ENCODE measurements around the gene MAN2A2.
"Not testable (repeated sequence)": the region's sequence is repeated elsewhere in the genome, so short reads cannot be mapped to it uniquely, and the experiment has no call there.

MAN2A2 gene

DNA sequence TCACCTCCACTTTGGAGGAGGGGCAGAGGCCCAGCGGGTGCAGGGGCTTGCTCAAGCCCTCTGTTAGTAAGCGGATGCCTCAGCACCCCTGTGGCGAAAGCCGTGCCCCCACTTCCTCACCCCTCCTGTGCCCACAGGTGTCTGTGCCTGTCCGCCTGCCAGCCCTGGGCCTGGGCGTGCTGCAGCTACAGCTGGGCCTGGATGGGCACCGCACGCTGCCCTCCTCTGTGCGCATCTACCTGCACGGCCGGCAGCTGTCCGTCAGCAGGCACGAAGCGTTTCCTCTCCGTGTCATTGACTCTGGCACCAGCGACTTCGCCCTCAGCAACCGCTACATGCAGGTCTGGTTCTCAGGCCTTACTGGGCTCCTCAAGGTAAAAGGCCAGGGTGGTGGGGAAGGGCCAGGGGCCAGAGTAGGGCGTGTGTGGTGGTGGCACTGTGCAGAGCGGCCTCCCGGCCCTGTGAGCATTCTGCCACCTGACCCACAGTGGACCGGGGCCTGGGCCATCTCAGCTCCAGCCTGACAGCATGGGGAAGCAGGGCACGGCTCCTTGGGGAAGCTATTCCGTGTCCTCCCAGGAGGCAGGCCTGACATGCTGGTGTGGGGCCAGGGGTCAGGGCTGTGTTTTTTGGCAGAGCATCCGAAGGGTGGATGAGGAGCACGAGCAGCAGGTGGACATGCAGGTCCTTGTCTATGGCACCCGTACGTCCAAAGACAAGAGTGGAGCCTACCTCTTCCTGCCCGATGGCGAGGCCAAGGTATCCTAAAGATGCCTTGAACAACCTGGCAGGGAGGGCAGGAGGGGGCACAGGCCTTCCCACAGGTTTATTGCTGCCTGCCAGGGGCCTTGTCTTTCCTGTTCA is 9.0 kb downstream of the MAN2A2 start:
- H3K4me1 Mint-ChIP-seq, result no peaks in the 10 kb centered on the region
- DNase-seq (no peak), ATAC-seq (no peak)
- no peak overlapping the region for H3K27ac Mint-ChIP-seq
- no peaks in the 10 kb centered on the region for H3K27me3 Mint-ChIP-seq
- H3K36me3 Mint-ChIP-seq (ENCODE audit: low read depth), result peaks cover 39% of the 10 kb centered on the region
- no peak overlapping the region for H3K4me3 Mint-ChIP-seq
- H3K9me3 Mint-ChIP-seq, result no peaks in the 10 kb centered on the region

GRCh38 chr15:90912770-90913075 is 9.6 kb downstream of the MAN2A2 start:
- DNase-seq, result no peak
- Mint-ChIP-seq H3K27me3 (no peaks in the 10 kb centered on the region), H3K36me3 (ENCODE audit: low read depth) (peaks cover 37% of the 10 kb centered on the region), H3K9me3 (no peaks in the 10 kb centered on the region), H3K4me3 (no peak overlapping the region), H3K27ac (no peak overlapping the region), H3K4me1 (no peaks in the 10 kb centered on the region)
- ATAC-seq, result no peak

- Mint-ChIP-seq H3K4me3 (no peak overlapping the region), H3K27ac (no peak overlapping the region), H3K36me3 (ENCODE audit: low read depth) (peaks cover 39% of the 10 kb centered on the region), H3K27me3 (no peaks in the 10 kb centered on the region), H3K4me1 (no peaks in the 10 kb centered on the region), H3K9me3 (no peaks in the 10 kb centered on the region)
- ATAC-seq (no peak), DNase-seq (no peak)
Measured at GRCh38 chr15:90913398-90913944, 10.4 kb downstream of the MAN2A2 start.

GRCh38 chr15:90914305-90915080 is 11.4 kb downstream of the MAN2A2 start:
- Mint-ChIP-seq H3K27me3 (no peaks in the 10 kb centered on the region), H3K4me3 (no peak overlapping the region), H3K36me3 (ENCODE audit: low read depth) (peaks cover 36% of the 10 kb centered on the region), H3K27ac (no peak overlapping the region), H3K4me1 (no peaks in the 10 kb centered on the region), H3K9me3 (no peaks in the 10 kb centered on the region)
- DNase-seq, result no peak
- no peak for ATAC-seq

DNA sequence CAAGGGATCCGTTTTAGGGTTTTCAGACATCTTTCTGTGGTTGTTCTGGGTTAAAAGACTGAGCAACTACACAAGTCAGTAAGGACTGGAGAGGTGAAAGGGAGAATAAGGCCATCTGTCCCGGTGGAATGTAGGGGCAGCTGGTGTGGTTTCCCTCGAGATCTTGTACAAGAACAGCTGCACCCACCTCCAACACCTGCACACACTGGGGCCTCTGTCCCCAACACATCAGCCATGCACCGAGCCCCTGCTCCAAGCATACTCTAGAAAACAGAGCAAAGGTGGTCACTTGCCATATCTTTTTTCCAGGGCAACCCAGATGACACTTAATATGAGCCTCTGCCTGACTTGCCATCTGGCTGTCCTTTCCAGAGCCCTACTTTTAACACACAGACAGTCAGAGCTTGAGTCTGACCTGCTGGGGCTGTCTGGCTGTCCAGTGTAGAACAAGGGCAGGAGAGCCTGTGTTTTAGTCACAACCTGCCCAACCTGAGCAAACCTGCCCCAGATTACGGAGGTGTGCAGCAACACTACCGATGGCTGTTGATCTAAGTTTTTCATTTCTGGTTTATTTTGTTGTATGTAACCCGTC is 12.2 kb downstream of the MAN2A2 start:
- Mint-ChIP-seq H3K27me3 (no peaks in the 10 kb centered on the region), H3K4me3 (no peak overlapping the region), H3K4me1 (no peaks in the 10 kb centered on the region), H3K36me3 (ENCODE audit: low read depth) (peaks cover 44% of the 10 kb centered on the region), H3K9me3 (no peaks in the 10 kb centered on the region), H3K27ac (peak overlapping the region; percentile 15)
- no peak for ATAC-seq
- DNase-seq, result no peak

DNA sequence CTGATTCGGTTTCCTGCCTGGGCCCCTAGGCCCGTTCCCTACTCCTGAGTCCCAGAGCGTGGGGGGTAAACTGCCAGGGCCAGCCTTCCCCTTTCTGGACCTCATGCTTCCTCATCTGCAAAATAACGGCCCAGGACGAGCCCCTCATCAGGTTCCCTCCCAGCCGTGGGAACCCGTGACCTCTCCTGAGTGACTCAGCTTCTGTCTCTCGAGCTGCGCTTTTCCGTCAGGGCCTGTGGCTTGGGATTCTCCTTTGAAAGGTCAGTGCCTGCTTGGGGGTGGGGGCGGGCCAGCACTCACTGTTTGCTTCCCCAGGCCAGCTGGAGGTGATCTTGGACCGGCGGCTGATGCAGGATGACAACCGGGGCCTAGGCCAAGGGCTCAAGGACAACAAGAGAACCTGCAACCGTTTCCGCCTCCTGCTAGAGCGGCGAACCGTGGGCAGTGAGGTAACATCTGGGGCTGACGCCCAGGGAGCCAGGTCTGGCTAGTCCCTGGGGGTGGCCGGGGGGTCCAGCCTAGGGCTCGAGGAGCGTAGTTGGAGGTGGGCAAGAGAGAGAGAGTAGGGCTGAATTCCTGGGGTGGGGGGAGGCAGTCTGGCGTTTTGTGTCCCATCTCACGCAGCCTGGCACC is 12.8 kb downstream of the MAN2A2 start:
- ATAC-seq, result peak; percentile 2
- H3K27ac Mint-ChIP-seq, result no peak overlapping the region
- no peak for DNase-seq
- no peaks in the 10 kb centered on the region for H3K4me1 Mint-ChIP-seq
- no peak overlapping the region for H3K4me3 Mint-ChIP-seq
- H3K9me3 Mint-ChIP-seq, result no peaks in the 10 kb centered on the region
- H3K27me3 Mint-ChIP-seq, result no peaks in the 10 kb centered on the region
- H3K36me3 Mint-ChIP-seq (ENCODE audit: low read depth), result peaks cover 49% of the 10 kb centered on the region

DNA sequence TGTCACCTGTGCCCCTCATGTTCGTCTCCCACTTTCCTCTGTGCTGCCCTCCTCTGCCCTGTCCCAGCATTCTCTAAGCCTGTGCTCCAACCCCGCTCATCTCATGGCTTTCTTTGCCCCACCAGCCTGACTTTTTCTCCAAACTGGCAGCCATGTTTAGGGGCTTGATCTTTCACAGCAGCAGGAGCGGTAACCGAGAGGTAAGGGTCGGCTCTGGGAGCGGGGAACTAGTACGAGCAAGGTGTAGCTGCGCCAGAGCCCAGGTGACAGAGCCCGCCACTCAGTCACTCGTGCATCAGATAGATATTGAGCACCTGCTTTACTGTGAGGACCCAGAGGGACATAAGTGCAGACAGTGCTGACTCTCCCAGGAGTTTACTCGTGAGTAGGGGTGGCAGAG is 13.4 kb downstream of the MAN2A2 start:
- peaks cover 2% of the 10 kb centered on the region for H3K4me1 Mint-ChIP-seq
- no peak for DNase-seq

GRCh38 chr15:90917569-90917968 is 14.5 kb downstream of the MAN2A2 start:
- no peaks in the 10 kb centered on the region for H3K27me3 Mint-ChIP-seq
- no peak overlapping the region for H3K4me3 Mint-ChIP-seq
- H3K4me1 Mint-ChIP-seq, result peaks cover 2% of the 10 kb centered on the region
- H3K36me3 Mint-ChIP-seq (ENCODE audit: low read depth), result peaks cover 57% of the 10 kb centered on the region
- H3K27ac Mint-ChIP-seq, result no peak overlapping the region
- no peak for DNase-seq
- H3K9me3 Mint-ChIP-seq, result no peaks in the 10 kb centered on the region
- no peak for ATAC-seq

More for the DNA sequence above, 13.4 kb downstream of the MAN2A2 start:
- H3K36me3 Mint-ChIP-seq (ENCODE audit: low read depth), result peaks cover 54% of the 10 kb centered on the region
- ATAC-seq, result no peak
- no peak overlapping the region for H3K4me3 Mint-ChIP-seq
- no peak overlapping the region for H3K27ac Mint-ChIP-seq
- no peaks in the 10 kb centered on the region for H3K9me3 Mint-ChIP-seq
- no peaks in the 10 kb centered on the region for H3K27me3 Mint-ChIP-seq

GRCh38 chr15:90918034-90918788 is 15.1 kb downstream of the MAN2A2 start:
- Mint-ChIP-seq H3K4me3 (no peak overlapping the region), H3K27me3 (no peaks in the 10 kb centered on the region), H3K4me1 (peaks cover 4% of the 10 kb centered on the region), H3K9me3 (no peaks in the 10 kb centered on the region), H3K36me3 (ENCODE audit: low read depth) (peaks cover 51% of the 10 kb centered on the region), H3K27ac (no peak overlapping the region)
- no peak for ATAC-seq
- DNase-seq, result no peak

- Mint-ChIP-seq H3K36me3 (ENCODE audit: low read depth) (peaks cover 45% of the 10 kb centered on the region), H3K4me3 (no peak overlapping the region), H3K27me3 (no peaks in the 10 kb centered on the region), H3K27ac (no peak overlapping the region), H3K9me3 (no peaks in the 10 kb centered on the region), H3K4me1 (peaks cover 8% of the 10 kb centered on the region)
- ATAC-seq (no peak), DNase-seq (no peak)
Measured at GRCh38 chr15:90918835-90919234, 15.7 kb downstream of the MAN2A2 start.

DNA sequence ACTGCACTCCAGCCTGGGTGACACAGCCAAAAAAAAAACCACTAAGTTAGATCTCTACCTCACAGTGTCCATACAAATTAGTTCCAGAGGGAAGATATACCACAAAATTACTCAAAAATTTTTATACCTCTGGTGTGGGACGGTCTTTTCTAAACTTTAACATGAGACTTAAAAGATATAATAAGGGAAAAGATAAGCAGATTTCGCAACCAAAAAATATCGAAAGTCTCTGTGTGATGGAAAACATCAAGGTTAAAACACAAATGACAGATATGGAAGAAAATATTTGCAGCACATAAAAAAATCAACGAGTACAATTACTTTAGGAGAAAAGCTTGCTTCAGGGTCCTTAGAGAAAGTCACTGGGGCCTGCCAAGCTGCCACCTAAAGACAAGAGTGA is 18.8 kb downstream of the MAN2A2 start:
- ATAC-seq, result no peak
- peaks cover 17% of the 10 kb centered on the region for H3K4me1 Mint-ChIP-seq

DNA sequence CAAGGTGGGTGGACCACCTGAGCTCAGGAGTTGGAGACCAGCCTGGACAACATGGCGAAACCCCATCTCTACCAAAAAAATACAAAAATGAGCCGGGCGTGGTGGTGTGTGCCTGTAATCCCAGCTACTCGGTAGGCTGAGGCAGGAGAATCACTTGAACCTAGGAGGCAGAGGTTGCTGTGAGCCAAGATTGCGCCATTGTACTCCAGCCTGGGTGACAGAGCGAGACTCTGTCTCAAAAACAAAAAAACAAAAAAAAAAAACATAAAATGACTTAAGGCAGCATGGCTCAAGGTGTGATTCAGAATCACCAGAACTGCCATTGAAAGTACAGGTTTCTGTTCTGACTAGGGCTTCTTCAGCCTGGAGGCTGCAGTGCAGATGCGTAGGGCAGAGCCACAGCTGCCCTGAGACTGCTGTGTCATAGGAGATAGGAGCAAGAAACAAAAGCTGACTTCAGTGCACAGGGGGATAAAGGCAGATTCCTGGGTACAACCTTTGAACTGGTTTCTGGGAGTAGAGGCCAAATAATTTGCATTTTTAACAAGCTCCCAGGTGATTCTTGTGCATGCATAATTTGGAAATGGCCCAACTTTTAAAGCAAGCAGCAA is 19.7 kb downstream of the MAN2A2 start:
- peak; percentile 63 for ATAC-seq
- DNase-seq, H3K27me3 Mint-ChIP-seq, H3K27ac Mint-ChIP-seq, H3K9me3 Mint-ChIP-seq, H3K4me3 Mint-ChIP-seq: not testable (repeated sequence)
- Mint-ChIP-seq H3K36me3 (ENCODE audit: low read depth) (peaks cover 30% of the 10 kb centered on the region), H3K4me1 (peaks cover 17% of the 10 kb centered on the region)

More for the DNA sequence above, 18.8 kb downstream of the MAN2A2 start:
- Mint-ChIP-seq H3K36me3 (ENCODE audit: low read depth) (peaks cover 34% of the 10 kb centered on the region), H3K27me3 (no peaks in the 10 kb centered on the region), H3K4me3 (no peak overlapping the region), H3K27ac (no peak overlapping the region), H3K9me3 (no peaks in the 10 kb centered on the region)
- no peak for DNase-seq

DNA sequence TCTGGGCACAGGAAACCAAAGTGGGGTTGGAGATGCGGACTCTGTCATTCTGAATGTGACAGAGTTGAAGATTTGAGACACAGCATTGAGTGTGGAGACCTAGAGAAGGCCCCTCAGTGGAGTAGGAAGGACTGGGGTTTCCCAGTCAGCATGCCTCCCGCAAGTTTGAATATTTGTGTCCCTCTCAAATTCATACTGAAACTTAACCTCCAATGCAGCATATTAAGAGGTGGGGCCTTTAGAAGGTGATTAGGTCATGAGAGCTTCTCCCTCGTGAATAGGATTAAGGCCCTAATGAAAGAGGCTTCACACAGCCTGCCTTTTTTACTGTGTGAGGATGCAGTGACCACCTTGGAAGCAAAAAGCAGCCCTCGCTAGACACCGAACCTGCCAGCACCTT is 21.3 kb downstream of the MAN2A2 start:
- no peak overlapping the region for H3K27ac Mint-ChIP-seq

More for the DNA sequence above, 21.3 kb downstream of the MAN2A2 start:
- Mint-ChIP-seq H3K27me3 (no peaks in the 10 kb centered on the region), H3K36me3 (ENCODE audit: low read depth) (peaks cover 21% of the 10 kb centered on the region), H3K4me1 (peaks cover 24% of the 10 kb centered on the region), H3K4me3 (no peak overlapping the region), H3K9me3 (no peaks in the 10 kb centered on the region)
- DNase-seq, result no peak
- peak; percentile 69 for ATAC-seq

All from activated naive CD8-positive, alpha-beta T cell treated with anti-CD3 and anti-CD28 coated beads, Interleukin-2, amount 50 U/mL, for 24 hours (primary cell).